GM10266 (cell line): ENCODE results near the gene BICD1.

Source experiments
- DNase-seq: peaks from one replicate; pipeline ENCODE4 v3.0.0; 2012; ENCODE audit errors: extremely low spot score
- CTCF ChIP-seq: IDR thresholded peaks from 2 replicates; pipeline ENCODE4 v1.5.1; 2012; ENCODE audit warnings: mild to moderate bottlenecking, low read depth; ENCODE audit not compliant: control insufficient read depth, insufficient read depth; ENCODE audit errors: missing control alignments

BICD1 gene

DNA sequence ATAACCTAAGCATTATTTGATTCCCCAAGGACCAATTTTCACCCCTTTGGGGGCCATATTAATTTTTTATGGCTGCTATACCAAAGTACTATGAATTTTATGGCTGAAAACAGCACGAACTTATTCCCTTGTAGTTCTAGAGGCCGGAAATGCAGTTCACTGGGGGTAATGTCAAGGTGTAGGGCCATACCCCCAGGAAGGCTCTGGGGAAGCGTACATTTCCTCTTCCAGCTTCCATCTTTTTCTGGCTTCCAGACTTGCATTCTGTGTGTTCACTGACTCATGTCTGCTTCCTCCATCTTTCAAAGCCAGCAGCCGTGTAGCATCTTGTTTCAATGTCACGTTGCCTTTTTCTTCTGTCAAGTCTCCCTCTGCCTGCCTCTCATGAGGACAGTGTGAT lies 133.5 kb downstream of the BICD1 start:
- TF ChIP-seq CTCF = no peak
- DNase-seq = no peak

- no peak for DNase-seq
Measured at GRCh38 chr12:32240831-32241230, 134.2 kb downstream of the BICD1 start.

GRCh38 chr12:32242641-32243040 lies 136.0 kb downstream of the BICD1 start:
- DNase-seq = no peak
- TF ChIP-seq CTCF = no peak

More at GRCh38 chr12:32240831-32241230, 134.2 kb downstream of the BICD1 start:
- TF ChIP-seq CTCF = no peak

- TF ChIP-seq CTCF = no peak
- no peak for DNase-seq
Measured at GRCh38 chr12:32248441-32249140, 141.9 kb downstream of the BICD1 start.

DNA sequence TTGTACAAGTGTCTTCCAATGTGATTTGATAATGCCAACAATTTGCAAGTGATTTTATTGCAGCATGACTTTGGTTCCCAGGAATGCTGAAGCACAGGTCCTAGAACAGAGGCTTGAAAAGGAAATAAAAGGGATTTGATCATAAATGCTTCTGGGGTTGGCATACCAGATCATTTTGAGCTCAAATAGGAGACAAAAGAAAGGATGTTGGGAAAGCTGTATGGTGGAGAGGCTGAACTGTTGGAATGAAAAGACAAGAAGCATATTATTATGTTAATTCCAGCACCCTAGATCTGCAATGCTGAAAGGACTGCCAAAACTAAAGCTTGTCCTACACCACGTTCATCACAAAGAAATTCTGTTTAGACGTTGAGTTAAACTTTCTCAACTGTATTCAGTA lies 143.1 kb downstream of the BICD1 start:
- no peak for DNase-seq
- no peak for TF ChIP-seq CTCF

- no peak for DNase-seq
- TF ChIP-seq CTCF = no peak
Measured at GRCh38 chr12:32252199-32253073, 145.8 kb downstream of the BICD1 start.
